ENCODE results near the gene CBX8. TPM values are rescaled to one million over a fixed set of nuclear protein-coding genes. Genes with fewer than 3 reads are reported as not detected.

The CBX8 gene
- total RNA-seq, 2 donors from 2014 or later: 0.71 to 7.4 TPM

DNA sequence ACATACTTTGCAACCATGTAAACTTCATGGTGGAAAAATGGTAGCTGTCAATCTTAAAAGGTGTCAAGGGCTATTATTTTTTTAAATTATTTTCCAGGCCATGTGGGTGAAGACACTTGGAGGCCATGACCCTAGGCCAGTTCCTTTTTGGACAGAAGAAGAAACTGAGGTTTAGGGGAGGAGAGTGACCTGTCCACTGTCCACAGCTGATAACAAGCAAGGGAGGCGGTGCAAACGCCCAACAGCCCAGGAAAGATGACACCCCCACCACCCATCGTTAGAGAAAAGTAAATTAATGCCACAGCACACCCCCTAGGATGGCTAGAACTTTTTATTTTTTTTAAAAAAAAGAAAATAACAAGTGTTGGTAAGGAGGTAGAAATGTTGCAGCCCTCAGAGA is 46.9 kb downstream of the CBX8 start:
- H3K4me3 ChIP-seq: no peak overlapping the region
- H3K27me3 ChIP-seq (replicated peaks; ENCODE audit: insufficient read depth): peaks cover 39% of the 10 kb centered on the region
- TF ChIP-seq, protein P1, sequence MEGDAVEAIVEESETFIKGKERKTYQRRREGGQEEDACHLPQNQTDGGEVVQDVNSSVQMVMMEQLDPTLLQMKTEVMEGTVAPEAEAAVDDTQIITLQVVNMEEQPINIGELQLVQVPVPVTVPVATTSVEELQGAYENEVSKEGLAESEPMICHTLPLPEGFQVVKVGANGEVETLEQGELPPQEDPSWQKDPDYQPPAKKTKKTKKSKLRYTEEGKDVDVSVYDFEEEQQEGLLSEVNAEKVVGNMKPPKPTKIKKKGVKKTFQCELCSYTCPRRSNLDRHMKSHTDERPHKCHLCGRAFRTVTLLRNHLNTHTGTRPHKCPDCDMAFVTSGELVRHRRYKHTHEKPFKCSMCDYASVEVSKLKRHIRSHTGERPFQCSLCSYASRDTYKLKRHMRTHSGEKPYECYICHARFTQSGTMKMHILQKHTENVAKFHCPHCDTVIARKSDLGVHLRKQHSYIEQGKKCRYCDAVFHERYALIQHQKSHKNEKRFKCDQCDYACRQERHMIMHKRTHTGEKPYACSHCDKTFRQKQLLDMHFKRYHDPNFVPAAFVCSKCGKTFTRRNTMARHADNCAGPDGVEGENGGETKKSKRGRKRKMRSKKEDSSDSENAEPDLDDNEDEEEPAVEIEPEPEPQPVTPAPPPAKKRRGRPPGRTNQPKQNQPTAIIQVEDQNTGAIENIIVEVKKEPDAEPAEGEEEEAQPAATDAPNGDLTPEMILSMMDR (IDR thresholded peaks at IDR 0.05): no peak
- ATAC-seq (ENCODE audit: insufficient number of reproducible peaks, low FRiP score, low read depth) (no peak), DNase-seq (ENCODE audit: low spot score) (no peak)
- no peak overlapping the region for H3K27ac ChIP-seq
- H3K9me3 ChIP-seq: no peaks in the 10 kb centered on the region
- no peaks in the 10 kb centered on the region for H3K36me3 ChIP-seq
- peaks cover 0 to 9% of the 10 kb centered on the region in 2 donors for H3K4me1 ChIP-seq (ENCODE audit: control insufficient read depth in 1 of 2, low read depth in 2 of 2)

DNA sequence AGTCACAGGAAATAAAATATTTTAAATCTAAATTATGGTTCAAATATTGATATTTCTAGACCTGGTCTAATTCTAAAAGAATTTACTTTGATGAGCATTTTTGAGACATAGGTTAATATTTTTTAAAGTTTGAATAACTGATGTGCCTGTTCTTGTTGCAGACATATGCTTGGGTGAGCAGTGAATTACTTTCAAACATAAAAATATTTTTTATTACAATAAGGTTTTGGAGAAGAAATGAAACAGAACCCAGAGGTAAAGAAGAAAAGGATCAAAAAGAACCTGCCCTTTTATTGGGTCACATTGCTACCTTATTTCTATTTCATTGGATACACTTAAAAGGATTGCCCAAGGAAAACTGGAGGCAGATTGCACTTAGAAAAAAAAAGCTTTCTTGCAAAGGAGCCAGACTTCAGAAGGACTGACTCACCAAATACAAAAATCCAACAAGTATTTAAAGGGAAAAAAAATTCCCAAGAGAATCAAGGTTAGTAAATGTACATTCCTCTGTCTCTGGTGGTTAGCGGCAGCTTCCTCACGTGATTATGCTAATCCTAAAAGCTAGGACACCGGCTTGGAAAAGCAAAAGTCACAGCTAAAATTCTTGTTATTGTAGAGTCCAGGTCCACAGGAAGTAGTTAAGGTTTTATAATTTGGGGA is 47.6 kb downstream of the CBX8 start:
- no peak overlapping the region for H3K27ac ChIP-seq
- H3K36me3 ChIP-seq: no peaks in the 10 kb centered on the region
- TF ChIP-seq, protein P1 (IDR thresholded peaks at IDR 0.05): no peak
- DNase-seq (ENCODE audit: low spot score) (no peak), ATAC-seq (ENCODE audit: insufficient number of reproducible peaks, low FRiP score, low read depth) (no peak)
- peaks cover 39% of the 10 kb centered on the region for H3K27me3 ChIP-seq (replicated peaks; ENCODE audit: insufficient read depth)
- H3K4me3 ChIP-seq: no peak overlapping the region
- no peaks in the 10 kb centered on the region for H3K9me3 ChIP-seq
- H3K4me1 ChIP-seq (ENCODE audit: control insufficient read depth in 1 of 2, low read depth in 2 of 2): peaks cover 0 to 9% of the 10 kb centered on the region in 2 donors

DNA sequence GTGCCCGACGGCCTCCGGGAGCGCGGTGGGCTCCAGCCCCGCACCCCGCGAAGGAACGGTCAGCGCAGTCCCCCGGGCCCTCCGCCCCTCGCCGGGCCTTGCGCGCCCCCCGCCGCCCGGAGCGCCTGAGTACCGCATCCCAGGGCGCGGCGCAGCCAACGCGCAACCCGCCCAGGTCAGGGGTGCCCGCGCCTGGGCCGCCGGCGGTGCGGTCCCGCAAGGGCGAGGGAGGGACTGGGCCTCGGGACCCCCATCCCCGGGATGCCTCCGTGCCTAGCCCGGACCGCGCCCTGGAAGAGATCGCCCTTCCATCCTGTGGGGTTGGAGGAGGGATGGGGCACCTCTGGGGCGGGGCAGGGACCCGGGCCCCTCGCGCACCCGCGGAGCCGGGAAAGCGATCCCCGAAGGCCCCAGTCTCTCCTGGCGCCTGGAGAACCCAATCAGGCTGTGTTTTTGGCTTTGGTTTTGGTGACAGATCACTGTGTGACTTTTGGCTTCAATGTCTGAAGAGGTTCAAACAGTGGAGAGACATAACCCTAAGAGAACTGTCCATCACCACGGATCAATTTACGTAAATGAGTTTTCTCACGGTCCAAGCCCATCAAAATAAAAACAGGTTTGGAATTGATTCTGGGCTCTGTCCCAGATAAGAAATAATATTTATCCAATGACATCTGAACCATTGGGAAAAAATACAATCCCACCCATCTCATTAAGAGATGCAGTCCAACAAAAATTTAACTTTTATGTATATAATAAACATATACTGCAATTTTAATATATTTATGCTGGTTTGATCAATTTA is 48.4 kb downstream of the CBX8 start:
- TF ChIP-seq, protein P1 (IDR thresholded peaks at IDR 0.05): no peak
- Histone ChIP-seq H3K27me3 (replicated peaks; ENCODE audit: insufficient read depth) (peaks cover 39% of the 10 kb centered on the region), H3K4me3 (no peak overlapping the region), H3K9me3 (no peaks in the 10 kb centered on the region), H3K36me3 (no peaks in the 10 kb centered on the region), H3K4me1 (ENCODE audit: control insufficient read depth in 1 of 2, low read depth in 2 of 2) (peaks cover 0 to 9% of the 10 kb centered on the region in 2 donors), H3K27ac (peak overlapping the region in 1 of 2 donors; percentile 9)
- ATAC-seq (ENCODE audit: insufficient number of reproducible peaks, low FRiP score, low read depth) (no peak), DNase-seq (ENCODE audit: low spot score) (no peak)

DNA sequence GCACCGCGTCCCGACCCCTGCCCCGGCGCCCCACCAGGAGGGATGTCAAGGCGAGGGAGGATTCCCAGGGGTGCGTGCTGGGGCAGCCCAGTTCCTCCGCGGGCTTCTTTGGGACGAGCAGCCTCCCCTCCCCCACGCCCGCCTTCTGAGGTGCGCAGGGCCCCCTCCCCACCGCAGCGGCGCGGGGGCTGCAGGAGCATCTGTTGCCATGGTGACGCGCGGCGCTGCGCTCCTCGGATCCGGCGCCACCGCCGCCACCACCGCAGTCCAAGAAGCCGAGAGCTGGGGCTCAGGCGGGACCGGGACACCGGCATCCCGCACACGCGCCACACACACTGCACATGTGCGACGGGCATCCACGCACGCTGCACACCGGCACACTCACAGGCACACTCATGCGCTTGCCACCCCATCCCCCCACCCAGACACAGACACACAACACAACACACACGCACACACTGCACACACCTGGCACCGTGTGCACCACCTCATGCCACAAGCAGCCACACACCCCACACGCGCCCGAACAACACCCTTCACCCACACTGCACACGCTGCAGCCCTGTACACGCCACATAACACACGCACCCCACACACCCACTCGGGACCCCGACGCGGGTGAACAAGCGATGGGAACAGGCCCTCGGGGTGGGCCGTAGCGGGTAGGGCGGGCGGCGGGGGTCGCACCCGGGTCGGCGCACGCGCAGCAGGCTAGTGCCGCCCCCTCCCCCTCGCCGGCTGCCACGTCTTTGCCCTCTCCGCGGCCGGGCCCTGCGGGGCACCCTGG is 49.2 kb downstream of the CBX8 start:
- Histone ChIP-seq H3K36me3 (no peaks in the 10 kb centered on the region), H3K27me3 (replicated peaks; ENCODE audit: insufficient read depth) (peaks cover 39% of the 10 kb centered on the region), H3K9me3 (no peaks in the 10 kb centered on the region), H3K4me1 (ENCODE audit: control insufficient read depth in 1 of 2, low read depth in 2 of 2) (peaks cover 0 to 9% of the 10 kb centered on the region in 2 donors), H3K27ac (peak overlapping the region in 1 of 2 donors; percentile 9), H3K4me3 (no peak overlapping the region)
- TF ChIP-seq, protein P1 (IDR thresholded peaks at IDR 0.05): no peak
- DNase-seq (ENCODE audit: low spot score): no peak
- no peak for ATAC-seq (ENCODE audit: insufficient number of reproducible peaks, low FRiP score, low read depth)

Measured in thoracic aorta (tissue), 2 donors.